PC-9 (cell line): ENCODE data around the gene ELF2.
"Not testable (repeated sequence)": the region's sequence is repeated elsewhere in the genome, so short reads cannot be mapped to it uniquely, and the experiment has no call there.

Experiments used
- CTCF ChIP-seq: fragments of 200-600 bp; sonication (generic); conservative IDR thresholded peaks from 2 replicates; pipeline ENCODE4 v1.6.1; 2017; ENCODE audit warnings: mixed run types, antibody characterized with exemption, mild to moderate bottlenecking, moderate library complexity
- EZH2 ChIP-seq: fragments of 200-600 bp; sonication (generic); IDR thresholded peaks from 2 replicates; pipeline ENCODE4 v1.8.0; 2017; ENCODE audit warnings: antibody characterized with exemption, low read depth

DNA sequence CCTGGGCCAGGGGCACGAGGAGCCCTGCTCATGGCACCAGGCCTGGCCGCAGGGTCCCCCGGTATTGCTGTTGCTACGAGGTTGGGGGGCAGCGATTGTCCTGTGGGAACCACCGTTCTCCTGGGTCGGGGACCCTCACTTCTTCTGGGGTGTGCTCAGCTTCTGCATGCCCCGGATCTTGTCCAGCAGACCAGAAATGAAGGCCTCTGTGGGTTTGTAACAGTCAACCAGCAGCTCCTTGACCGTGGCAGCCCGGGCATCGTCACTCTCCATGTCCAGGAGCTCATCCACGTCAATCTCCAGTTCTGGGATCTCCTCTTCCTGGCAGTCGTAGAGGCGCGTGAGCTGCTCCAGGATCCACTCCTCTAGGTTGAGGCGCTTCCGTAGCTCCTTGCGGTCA lies 62.2 kb downstream of the ELF2 start:
- not testable (repeated sequence) for TF ChIP-seq EZH2, CTCF
